ENCODE measurements around the gene ERF. TPM values are rescaled to one million over a fixed set of nuclear protein-coding genes. Genes with fewer than 3 reads are reported as not detected.

Gene ERF
- total RNA-seq, 2 experiments from 2014 or later: 43.5 to 58.7 TPM

DNA sequence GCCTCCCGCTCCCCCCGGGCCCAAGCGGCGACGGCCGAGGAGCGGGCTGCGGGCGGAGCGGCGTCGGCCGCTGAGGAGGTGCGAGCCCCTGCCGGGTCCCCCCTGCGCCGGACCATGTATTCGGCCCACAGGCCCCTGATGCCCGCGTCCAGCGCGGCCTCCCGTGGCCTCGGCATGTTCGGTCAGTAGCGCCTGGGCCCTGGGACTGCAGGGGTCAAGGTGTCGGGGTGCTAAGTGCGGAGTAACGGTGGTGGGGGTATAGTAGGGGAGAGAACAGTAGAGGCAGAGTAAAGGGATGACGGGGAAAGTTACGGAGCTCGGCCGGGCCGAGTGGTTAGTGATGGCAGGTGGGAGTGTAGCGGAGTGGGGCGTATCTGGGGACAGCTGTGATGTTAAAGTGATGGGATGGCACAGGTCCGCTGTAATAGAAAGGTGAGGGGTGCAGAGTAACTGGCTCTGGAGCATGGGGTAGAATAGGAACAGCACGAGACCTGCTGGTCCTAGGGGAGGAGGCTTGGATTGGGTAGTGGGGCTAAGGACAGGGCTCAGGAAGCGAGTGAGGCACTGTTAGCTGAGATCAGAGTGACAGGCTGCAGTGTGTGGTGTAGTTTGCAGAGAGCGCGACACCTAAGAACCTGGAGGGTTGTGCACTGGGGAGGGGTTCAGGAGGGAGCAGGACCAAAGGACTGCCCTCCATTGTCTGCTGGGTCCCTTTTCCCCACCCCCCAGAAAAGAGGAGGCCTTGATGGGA, 29.8 kb upstream of the ERF start:
- CTCF ChIA-PET: interaction anchor here (0.8 to 1.3 kb wide), 7 partner anchors 11 to 176 kb away, joined by 3 to 7 read pairs (median 3); no protein-coding TSS in a partner anchor
- H3K27ac Mint-ChIP-seq: peak overlapping the region; percentile 73
- peaks cover 6% of the 10 kb centered on the region for H3K36me3 Mint-ChIP-seq
- H3K9me3 Mint-ChIP-seq (ENCODE audit: low read depth): no peaks in the 10 kb centered on the region
- ATAC-seq (no peak), DNase-seq (peak; percentile 59)
- H3K4me3 Mint-ChIP-seq: peak overlapping the region; percentile 79
- peaks cover 18% of the 10 kb centered on the region for H3K4me1 Mint-ChIP-seq
- no peaks in the 10 kb centered on the region for H3K27me3 Mint-ChIP-seq

DNA sequence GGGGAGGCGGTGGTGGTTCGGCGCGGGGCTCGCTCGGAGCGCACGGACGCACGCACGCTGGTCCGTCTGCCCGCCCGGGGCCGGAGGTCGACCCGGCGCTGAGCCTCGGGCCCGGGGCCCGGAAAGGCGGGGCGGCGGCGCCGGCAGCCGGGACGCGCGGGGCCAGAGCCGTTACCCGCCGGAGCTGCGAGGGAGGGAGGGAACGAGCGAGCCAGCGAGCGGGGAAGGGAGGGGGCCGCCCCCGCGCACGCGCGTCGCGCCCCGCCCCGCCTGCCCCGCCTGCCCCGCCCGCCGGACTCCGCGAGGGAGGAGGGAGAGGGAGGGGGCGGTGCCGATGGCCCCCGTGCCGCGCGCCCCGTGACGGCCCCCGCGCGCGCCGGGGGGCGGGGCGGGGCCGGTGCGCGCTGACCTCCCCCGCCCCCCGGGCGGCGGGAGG, 29.2 kb upstream of the ERF start:
- DNase-seq: peak; percentile 89
- H3K4me3 Mint-ChIP-seq: no peak overlapping the region
- CTCF ChIA-PET: interaction anchor here (1.0 to 1.3 kb wide), 6 partner anchors 12 to 176 kb away, joined by 3 to 7 read pairs (median 4); no protein-coding TSS in a partner anchor
- H3K36me3 Mint-ChIP-seq: peaks cover 6% of the 10 kb centered on the region
- no peaks in the 10 kb centered on the region for H3K9me3 Mint-ChIP-seq (ENCODE audit: low read depth)
- H3K27me3 Mint-ChIP-seq: no peaks in the 10 kb centered on the region
- H3K4me1 Mint-ChIP-seq: peaks cover 25% of the 10 kb centered on the region
- ATAC-seq: peak; percentile 43
- no peak overlapping the region for H3K27ac Mint-ChIP-seq

DNA sequence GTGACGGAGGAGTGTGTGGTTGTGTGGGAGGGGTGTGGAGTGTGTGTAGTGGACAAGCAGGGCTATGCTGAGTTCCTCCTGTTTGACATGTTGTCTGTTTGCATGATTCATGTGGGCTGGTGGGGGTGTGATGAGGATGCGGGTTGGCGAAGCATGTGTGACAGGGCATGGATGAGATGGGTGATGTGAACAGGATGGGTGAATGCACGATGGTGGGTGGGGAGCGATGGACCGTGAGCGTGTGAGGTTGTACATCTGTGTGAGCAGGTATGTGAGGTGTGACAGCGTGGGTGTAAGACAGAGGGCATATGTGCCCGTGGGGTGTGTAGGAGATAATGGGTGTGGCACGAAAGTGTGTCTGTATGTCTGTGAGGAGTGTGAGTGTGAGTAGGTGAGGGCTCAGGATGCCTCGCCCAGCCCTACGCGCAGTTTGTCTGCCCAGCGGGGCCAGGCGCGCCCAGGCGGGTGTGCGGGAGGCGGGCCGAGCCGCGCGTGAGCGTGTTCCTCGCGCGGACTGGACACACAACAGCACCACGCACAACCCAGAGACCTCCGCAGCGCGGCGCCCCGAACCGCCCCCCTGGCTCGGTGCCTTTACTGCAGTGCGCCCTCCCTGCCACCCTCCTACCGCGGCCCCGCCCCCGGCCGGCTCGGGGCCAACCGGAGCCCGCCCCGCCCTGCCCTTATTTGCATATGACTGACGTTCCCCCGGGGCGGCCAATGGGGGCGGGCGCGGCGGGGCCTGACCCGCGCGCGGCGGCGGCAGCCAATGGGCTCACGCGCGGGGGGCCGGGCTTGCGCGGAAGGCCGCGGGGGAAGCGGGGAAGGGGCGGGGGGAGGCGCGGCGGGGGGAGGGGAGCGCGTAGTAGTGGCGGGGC, 28.5 kb upstream of the ERF start:
- peaks cover 32% of the 10 kb centered on the region for H3K4me1 Mint-ChIP-seq
- no peaks in the 10 kb centered on the region for H3K27me3 Mint-ChIP-seq
- H3K36me3 Mint-ChIP-seq: peaks cover 6% of the 10 kb centered on the region
- peak; percentile 71 for ATAC-seq
- peak; percentile 97 for DNase-seq
- no peak overlapping the region for H3K27ac Mint-ChIP-seq
- H3K4me3 Mint-ChIP-seq: no peak overlapping the region
- H3K9me3 Mint-ChIP-seq (ENCODE audit: low read depth): no peaks in the 10 kb centered on the region
- CTCF ChIA-PET: interaction anchor here (1.0 to 2.1 kb wide), 5 partner anchors 13 to 175 kb away, joined by 3 to 10 read pairs (median 4); partner anchors contain the start of genes CIC and GSK3A

DNA sequence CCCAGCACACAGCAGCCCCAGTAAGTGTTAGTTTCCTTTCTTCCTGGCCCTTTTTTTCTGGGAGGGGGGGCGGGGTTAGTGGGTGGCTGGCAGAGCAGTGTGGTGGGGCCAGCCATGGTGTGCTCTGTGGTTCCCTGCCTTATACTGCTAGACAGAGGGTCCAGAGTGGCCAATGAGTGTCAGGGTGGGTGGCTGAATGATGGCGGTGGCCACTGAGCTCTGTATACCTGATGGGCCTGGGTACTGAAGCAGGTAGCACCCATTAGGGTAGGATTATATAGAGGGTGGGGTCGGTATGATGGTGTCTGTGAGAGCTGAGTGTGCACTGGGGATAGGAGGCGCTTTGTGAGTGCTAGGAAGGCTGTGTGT, 27.9 kb upstream of the ERF start:
- Mint-ChIP-seq H3K9me3 (ENCODE audit: low read depth) (no peaks in the 10 kb centered on the region), H3K36me3 (peaks cover 4% of the 10 kb centered on the region), H3K27ac (no peak overlapping the region), H3K4me1 (peaks cover 35% of the 10 kb centered on the region), H3K27me3 (no peaks in the 10 kb centered on the region), H3K4me3 (no peak overlapping the region)
- DNase-seq (no peak), ATAC-seq (no peak)
- CTCF ChIA-PET: interaction anchor here (1.0 to 2.1 kb wide), 6 partner anchors 13 to 174 kb away, joined by 3 to 10 read pairs (median 4); partner anchors contain the start of genes CIC and GSK3A

DNA sequence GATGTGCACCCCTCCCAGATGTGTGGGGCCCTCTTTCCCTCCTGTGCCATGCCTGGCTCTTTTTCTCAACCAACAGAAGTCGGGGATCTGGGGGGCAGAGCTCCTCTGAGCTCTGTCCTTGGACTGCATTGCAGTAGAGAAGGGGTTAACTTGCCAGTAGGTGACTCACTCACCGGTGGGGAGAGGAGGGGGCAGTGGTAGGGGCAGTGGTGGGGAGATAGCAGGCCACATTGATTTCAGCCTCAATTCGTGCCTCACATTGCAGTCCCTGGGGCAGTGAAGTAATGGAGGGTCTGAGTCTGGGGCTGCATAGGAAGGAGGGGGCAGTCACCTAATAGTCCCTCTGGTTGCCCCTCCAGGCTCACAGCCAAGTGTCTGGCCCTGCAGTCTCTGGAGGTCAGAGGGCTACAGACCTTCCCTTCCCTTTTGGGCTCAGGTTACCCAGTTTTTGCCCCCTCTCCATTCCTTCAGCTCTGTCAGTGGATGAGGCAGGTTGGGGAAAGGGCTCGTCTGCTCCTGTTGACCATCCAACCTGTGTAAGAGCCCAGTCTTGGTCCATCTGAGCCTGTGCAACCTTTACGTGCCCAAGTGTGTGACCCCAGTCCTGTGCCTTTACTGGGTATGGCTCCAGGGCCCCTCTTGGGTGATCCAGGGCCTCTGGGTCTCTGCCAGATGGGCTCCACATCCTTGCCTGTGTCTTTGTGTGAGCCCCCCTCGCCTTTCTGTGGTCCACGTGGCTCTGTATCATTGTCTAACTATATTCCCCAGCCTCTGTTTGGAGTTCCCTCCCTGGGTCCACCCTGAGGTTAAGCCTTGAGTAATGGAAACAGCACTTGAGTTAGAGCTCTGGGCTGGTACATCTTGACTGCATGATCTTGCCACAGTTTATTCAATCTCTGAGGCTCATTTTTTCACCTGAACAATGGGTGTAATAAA, 27.2 kb upstream of the ERF start:
- CTCF ChIA-PET: interaction anchor here (1.0 to 2.1 kb wide), 8 partner anchors 12 to 173 kb away, joined by 3 to 10 read pairs (median 4); partner anchors contain the start of genes CIC and GSK3A
- H3K27ac Mint-ChIP-seq: no peak overlapping the region
- H3K36me3 Mint-ChIP-seq: no peaks in the 10 kb centered on the region
- no peak for DNase-seq
- H3K9me3 Mint-ChIP-seq (ENCODE audit: low read depth): no peaks in the 10 kb centered on the region
- H3K27me3 Mint-ChIP-seq: no peaks in the 10 kb centered on the region
- peaks cover 41% of the 10 kb centered on the region for H3K4me1 Mint-ChIP-seq
- no peak overlapping the region for H3K4me3 Mint-ChIP-seq
- ATAC-seq: no peak

DNA sequence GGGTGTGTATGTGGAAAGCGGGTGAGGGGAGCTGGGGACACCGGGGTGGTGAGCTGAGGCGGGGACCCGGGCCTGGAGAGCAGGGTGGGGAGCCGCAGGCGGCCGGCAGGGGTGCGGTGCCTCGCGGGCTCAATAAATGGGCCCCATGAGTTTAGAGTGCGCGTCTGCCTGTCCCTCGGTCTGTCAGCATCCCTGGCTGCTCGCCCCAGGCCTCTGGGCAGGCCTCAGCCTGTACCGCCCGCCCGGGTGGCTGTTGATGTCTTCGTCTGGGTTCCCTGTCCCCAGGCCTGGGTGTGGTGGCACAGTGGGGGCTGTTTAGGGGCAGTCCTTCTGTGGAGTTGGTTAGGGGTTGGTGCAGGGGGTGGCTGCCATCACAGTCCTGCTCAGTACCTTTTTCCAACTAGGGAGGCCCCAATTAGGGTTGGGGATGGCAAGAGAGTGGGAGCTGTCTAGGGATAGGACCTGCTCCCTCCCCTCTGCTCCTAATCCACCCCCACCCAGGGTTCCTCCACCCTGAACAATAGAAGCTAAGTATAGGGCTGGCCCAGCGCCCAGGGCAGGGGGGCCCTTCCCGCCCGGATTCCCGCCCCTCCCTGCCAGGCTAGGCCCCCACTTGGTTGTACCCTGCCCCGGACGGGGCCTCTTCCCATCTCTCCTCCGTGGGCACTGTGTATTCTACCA, 26.4 kb upstream of the ERF start:
- peak; percentile 56 for DNase-seq
- Mint-ChIP-seq H3K4me1 (peaks cover 49% of the 10 kb centered on the region), H3K27ac (peak overlapping the region; percentile 76)

DNA sequence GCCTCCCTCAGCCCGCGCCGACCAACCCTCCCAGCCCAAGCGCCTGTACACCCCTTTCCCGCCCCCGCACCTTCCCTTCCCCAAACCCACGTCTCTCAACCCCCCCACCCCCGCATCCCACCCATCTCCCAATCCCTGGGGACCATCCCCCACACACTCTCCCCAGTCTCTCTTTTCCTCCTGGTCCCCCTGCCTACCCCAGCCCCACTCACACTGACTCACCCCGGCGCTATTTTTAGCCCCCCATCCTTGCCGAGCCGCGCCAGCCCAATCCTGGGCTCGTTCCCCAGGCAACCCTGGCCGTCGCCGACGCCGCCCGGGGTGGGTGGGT, 25.9 kb upstream of the ERF start:
- CTCF ChIA-PET: interaction anchor here (1.3 to 5.8 kb wide), 11 partner anchors 11 to 157 kb away, joined by 3 to 87 read pairs (median 8); partner anchors contain the start of genes CIC, GSK3A and POU2F2
- DNase-seq: no peak
- no peaks in the 10 kb centered on the region for H3K27me3 Mint-ChIP-seq
- H3K4me3 Mint-ChIP-seq: no peak overlapping the region
- ATAC-seq: no peak
- H3K9me3 Mint-ChIP-seq (ENCODE audit: low read depth): no peaks in the 10 kb centered on the region
- no peak overlapping the region for H3K27ac Mint-ChIP-seq
- no peaks in the 10 kb centered on the region for H3K36me3 Mint-ChIP-seq
- H3K4me1 Mint-ChIP-seq: peaks cover 49% of the 10 kb centered on the region

More for the DNA sequence above, 26.4 kb upstream of the ERF start:
- Mint-ChIP-seq H3K9me3 (ENCODE audit: low read depth) (no peaks in the 10 kb centered on the region), H3K27me3 (no peaks in the 10 kb centered on the region), H3K4me3 (no peak overlapping the region), H3K36me3 (no peaks in the 10 kb centered on the region)
- ATAC-seq: no peak
- CTCF ChIA-PET: interaction anchor here (1.0 to 5.8 kb wide), 6 partner anchors 14 to 65 kb away, joined by 3 to 87 read pairs (median 8); partner anchors contain the start of gene GSK3A

DNA sequence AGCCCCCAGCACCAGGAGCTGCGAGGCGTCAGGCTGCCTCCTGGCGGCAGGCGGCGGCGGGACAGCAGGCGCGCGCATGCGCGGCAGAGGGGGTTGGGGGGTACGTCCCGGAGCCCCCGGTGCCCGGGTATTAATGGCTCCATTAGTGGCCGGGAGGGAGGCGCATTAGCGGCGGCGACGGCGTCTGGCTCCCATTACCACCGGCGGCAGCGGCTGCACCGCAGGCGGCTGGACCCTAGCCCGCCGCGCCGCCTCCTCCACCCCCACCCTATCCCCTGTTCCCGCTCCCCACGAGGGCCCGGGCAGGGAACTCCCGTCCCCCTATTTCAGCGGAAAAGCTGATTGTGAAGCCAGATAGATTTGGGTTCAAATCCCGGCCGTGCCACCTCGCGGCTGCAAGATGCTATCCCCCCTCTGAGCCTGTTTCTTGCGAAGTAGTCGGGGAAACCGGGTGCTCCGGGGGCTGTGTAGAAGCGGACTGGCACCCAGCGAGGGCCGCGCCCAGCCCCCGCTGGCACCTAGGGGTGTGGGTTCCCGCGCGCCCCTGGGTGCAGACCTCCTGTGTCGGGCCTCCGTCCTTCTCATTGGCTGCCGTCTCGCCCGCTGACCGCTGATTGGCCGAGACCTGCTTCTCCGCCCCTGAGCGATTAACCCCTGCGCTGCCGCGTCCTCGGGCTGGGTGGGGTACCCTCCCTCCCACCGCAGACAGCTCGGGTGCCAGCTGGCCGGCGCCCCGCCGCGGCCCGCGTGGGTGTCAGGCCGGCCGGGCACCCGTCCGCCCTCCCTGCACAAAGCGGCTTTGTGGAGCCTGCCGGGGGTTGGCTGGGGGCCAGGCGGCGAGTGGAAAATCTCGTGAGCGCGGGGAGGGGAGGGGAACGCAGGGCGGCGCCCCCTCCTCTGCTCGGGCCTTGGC, 25.2 kb upstream of the ERF start:
- Mint-ChIP-seq H3K4me3 (no peak overlapping the region), H3K27me3 (no peaks in the 10 kb centered on the region), H3K36me3 (no peaks in the 10 kb centered on the region), H3K9me3 (ENCODE audit: low read depth) (no peaks in the 10 kb centered on the region), H3K4me1 (peaks cover 47% of the 10 kb centered on the region), H3K27ac (peak overlapping the region; percentile 95)
- ATAC-seq (peak; percentile 60), DNase-seq (peak; percentile 94)
- CTCF ChIA-PET: interaction anchor here (0.6 to 5.8 kb wide), 38 partner anchors 9 to 405 kb away, joined by 3 to 87 read pairs (median 5); partner anchors contain the start of genes CIC, DEDD2, ERF and GSK3A

DNA sequence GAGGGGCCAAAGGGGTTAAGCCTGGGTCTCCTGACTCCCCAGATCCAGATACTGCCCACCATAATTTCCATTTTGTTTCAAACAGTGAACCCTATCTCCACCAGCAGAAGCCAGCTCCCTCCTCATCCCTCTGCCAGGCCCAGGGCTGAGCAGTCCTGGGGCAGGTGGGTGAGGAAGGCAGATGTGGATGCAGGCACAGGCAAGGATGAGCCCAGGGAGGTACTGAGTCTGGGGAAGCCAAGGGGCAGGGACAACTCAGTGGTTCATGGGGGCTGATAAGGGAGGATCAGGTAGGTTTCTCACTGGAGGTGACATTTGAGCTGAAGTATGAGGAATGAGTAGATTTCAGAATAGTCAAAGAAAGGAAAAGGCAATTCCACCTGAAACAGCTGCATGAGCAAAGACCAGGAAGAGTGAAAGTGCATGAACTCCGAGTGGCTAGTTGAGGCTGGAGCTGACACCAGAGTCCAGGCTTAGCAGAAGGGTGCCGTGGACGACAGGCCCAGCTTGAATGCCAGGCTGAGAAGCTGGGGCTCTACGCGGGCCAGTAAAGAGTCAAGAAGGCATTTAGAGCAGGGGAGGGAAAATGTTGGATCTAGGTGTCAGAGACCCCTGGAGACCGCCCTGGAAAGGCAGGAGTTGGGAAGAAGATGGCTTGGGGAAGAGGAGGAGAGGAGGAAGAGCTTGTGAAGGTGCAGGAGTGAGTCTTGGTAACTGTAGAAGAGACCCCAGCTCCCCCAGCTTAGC, 24.4 kb upstream of the ERF start:
- no peak overlapping the region for H3K4me3 Mint-ChIP-seq
- CTCF ChIA-PET: interaction anchor here (0.6 to 5.8 kb wide), 38 partner anchors 9 to 404 kb away, joined by 3 to 87 read pairs (median 5); partner anchors contain the start of genes CIC, DEDD2, ERF and GSK3A
- H3K27ac Mint-ChIP-seq: peak overlapping the region; percentile 95
- H3K4me1 Mint-ChIP-seq: peaks cover 49% of the 10 kb centered on the region
- no peak for ATAC-seq
- no peak for DNase-seq
- no peaks in the 10 kb centered on the region for H3K9me3 Mint-ChIP-seq (ENCODE audit: low read depth)
- no peaks in the 10 kb centered on the region for H3K36me3 Mint-ChIP-seq
- no peaks in the 10 kb centered on the region for H3K27me3 Mint-ChIP-seq

DNA sequence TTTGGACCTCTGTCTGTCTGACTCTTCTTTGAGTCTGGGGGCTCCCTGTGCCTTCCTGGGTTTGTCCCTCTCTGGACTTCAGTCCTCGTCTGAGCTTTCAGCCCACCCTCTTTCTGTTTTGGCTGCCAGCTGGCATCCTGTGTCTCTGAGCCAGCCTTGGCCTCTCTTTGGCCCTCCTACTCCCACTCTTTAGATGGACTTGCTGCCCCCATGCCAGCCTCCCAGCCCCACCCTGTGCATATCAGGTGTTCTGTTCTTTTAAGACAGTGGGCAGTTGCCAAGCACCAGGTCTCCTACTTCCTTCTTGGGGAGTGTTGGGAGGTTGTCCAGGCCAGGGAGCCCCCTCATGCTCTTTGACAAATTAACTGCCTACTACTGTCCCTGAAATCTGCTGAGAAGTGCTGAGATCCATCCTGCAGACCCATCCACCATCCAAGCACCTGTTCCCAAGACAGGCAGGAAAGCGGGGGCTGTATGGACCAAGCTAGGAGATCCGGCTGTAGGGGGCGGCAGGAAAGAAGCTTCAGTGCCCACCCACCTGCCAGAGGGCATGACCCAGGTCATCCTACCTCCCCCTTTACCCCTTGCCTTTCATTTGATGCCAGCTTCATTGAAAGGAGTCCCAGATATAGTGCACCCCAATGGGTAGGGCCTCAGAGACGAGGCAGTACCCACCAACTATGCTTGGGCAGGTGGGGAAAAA, 23.7 kb upstream of the ERF start:
- H3K27ac Mint-ChIP-seq: peak overlapping the region; percentile 95

More for the DNA sequence above, 23.7 kb upstream of the ERF start:
- H3K4me3 Mint-ChIP-seq: no peak overlapping the region
- peaks cover 49% of the 10 kb centered on the region for H3K4me1 Mint-ChIP-seq
- CTCF ChIA-PET: interaction anchor here (0.6 to 5.8 kb wide), 23 partner anchors 8 to 170 kb away, joined by 3 to 87 read pairs (median 7); partner anchors contain the start of genes CIC, DEDD2, ERF and GSK3A
- no peaks in the 10 kb centered on the region for H3K27me3 Mint-ChIP-seq
- H3K36me3 Mint-ChIP-seq: peaks cover 1% of the 10 kb centered on the region
- DNase-seq (no peak), ATAC-seq (no peak)
- H3K9me3 Mint-ChIP-seq (ENCODE audit: low read depth): no peaks in the 10 kb centered on the region

Measured in activated CD8-positive, alpha-beta memory T cell treated with anti-CD3 and anti-CD28 coated beads, Interleukin-2, amount 10 ng/mL, durations not matched to agents 7 days and 5 days (primary cell).